Loucy (cell line): ENCODE results near the gene BCL11A.

ENCODE experiments used
- CTCF ChIP-seq: fragments of 200-600 bp; sonication (generic); conservative IDR thresholded peaks from 2 replicates; pipeline ENCODE4 v1.5.1; 2014; ENCODE audit warnings: mild to moderate bottlenecking, antibody characterized with exemption, low read length
- EZH2phosphoT487 ChIP-seq: fragments of 200-600 bp; IDR thresholded peaks from 2 replicates; pipeline ENCODE4 v1.6.1; 2018; ENCODE audit warnings: antibody characterized with exemption, mild to moderate bottlenecking, moderate library complexity, borderline replicate concordance

DNA sequence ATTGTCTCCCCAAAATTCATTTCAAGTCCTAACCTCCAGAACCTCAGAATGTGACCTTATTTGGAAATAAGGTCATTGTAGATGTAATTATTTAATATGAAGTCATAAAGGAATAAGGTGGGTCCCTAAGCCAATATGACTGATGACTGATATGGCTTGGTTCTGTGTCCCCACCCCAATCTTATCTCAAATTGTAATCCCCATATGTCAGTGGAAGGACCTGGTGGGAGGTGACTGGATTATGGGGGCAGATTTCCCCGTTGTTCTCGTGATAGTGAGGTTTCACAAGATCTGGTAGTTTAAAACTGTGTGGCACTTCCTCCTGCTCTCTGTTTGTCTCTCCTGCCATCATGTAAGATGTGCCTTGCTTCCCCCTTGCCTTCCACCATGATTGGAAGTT lies 43.0 kb upstream of the BCL11A start:
- no peak for TF ChIP-seq CTCF
- no peak for TF ChIP-seq EZH2phosphoT487
